ENCODE measurements around the gene FAM72B.
"Not testable (repeated sequence)": the region's sequence is repeated elsewhere in the genome, so short reads cannot be mapped to it uniquely, and the experiment has no call there.

FAM72B gene

GRCh38 chr1:121148489-121149190 is 35.5 kb downstream of the FAM72B start:
- not testable (repeated sequence) for DNase-seq

GRCh38 chr1:121140393-121140792 is 43.7 kb downstream of the FAM72B start:
- DNase-seq = not testable (repeated sequence)

- not testable (repeated sequence) for DNase-seq
These were observed 52.6 kb downstream of the FAM72B start for GRCh38 chr1:121131494-121131893.

GRCh38 chr1:121118480-121118824 is 65.7 kb downstream of the FAM72B start:
- not testable (repeated sequence) for DNase-seq

All from activated T-cell treated with anti-CD3 and anti-CD28 coated beads, Interleukin-2, amount 50 U/mL, for 48 hours (primary cell).